Measurements from ENCODE around the gene DPYSL5. TPM values are rescaled to one million over a fixed set of nuclear protein-coding genes. Genes with fewer than 3 reads are reported as not detected.
"Not testable (repeated sequence)": the region's sequence is repeated elsewhere in the genome, so short reads cannot be mapped to it uniquely, and the experiment has no call there.

The DPYSL5 gene
- total RNA-seq, 2 donors from 2014 or later: 3.1 to 3.5 TPM

GRCh38 chr2:26880910-26881435 is 33.0 kb downstream of the DPYSL5 start:
- H3K27me3 ChIP-seq (ENCODE audit: control insufficient read depth, insufficient read depth, low read length, poor library complexity, severe bottlenecking): no peaks in the 10 kb centered on the region
- Mint-ChIP-seq H3K4me3 (no peak overlapping the region), H3K27me3 (ENCODE audit: insufficient read depth) (peaks cover 5% of the 10 kb centered on the region), H3K36me3 (ENCODE audit: low read depth) (no peaks in the 10 kb centered on the region), H3K27ac (no peak overlapping the region), H3K4me1 (no peaks in the 10 kb centered on the region), H3K9me3 (no peaks in the 10 kb centered on the region)
- TF ChIP-seq CTCF (conservative IDR thresholded peaks at IDR 0.05): no peak
- DNase-seq: no peak
- H3K27ac ChIP-seq (ENCODE audit: low read depth, low read length): no peak overlapping the region
- no peak overlapping the region for H3K4me3 ChIP-seq (ENCODE audit: low read length)
- H3K9ac ChIP-seq (ENCODE audit: extremely low read depth, low read length, poor library complexity, severe bottlenecking): no peak overlapping the region
- H3K36me3 ChIP-seq (ENCODE audit: control insufficient read depth, insufficient read depth, low read length): no peaks in the 10 kb centered on the region
- 81 to 83% methylated on average over 3 to 10 of the region's 10 CpGs for WGBS, 2 experiments (ENCODE audit: insufficient coverage in 1 of 2, insufficient read length in 1 of 2)
- H3K9me3 ChIP-seq (ENCODE audit: control insufficient read depth, low read length): no peaks in the 10 kb centered on the region
- H3K4me1 ChIP-seq (ENCODE audit: control insufficient read depth, insufficient read depth, low read length): no peaks in the 10 kb centered on the region

GRCh38 chr2:26882220-26882619 is 34.3 kb downstream of the DPYSL5 start:
- not testable (repeated sequence) for H3K36me3 ChIP-seq (ENCODE audit: control insufficient read depth, insufficient read depth, low read length); H3K36me3 Mint-ChIP-seq (ENCODE audit: low read depth); H3K4me1 ChIP-seq (ENCODE audit: control insufficient read depth, insufficient read depth, low read length); H3K4me3 Mint-ChIP-seq; H3K27me3 Mint-ChIP-seq (ENCODE audit: insufficient read depth); H3K27ac ChIP-seq (ENCODE audit: low read depth, low read length); H3K4me1 Mint-ChIP-seq; H3K4me3 ChIP-seq (ENCODE audit: low read length); H3K27ac Mint-ChIP-seq; H3K9me3 ChIP-seq (ENCODE audit: control insufficient read depth, low read length); H3K9ac ChIP-seq (ENCODE audit: extremely low read depth, low read length, poor library complexity, severe bottlenecking); DNase-seq; H3K9me3 Mint-ChIP-seq; H3K27me3 ChIP-seq (ENCODE audit: control insufficient read depth, insufficient read depth, low read length, poor library complexity, severe bottlenecking)
- 71 to 91% methylated on average over 1 to 3 of the region's 3 CpGs for WGBS, 2 experiments (ENCODE audit: insufficient coverage in 1 of 2, insufficient read length in 1 of 2)

GRCh38 chr2:26883956-26884355 is 36.0 kb downstream of the DPYSL5 start:
- Mint-ChIP-seq H3K9me3 (no peaks in the 10 kb centered on the region), H3K27ac (no peak overlapping the region), H3K4me1 (no peaks in the 10 kb centered on the region), H3K4me3 (no peak overlapping the region), H3K36me3 (ENCODE audit: low read depth) (no peaks in the 10 kb centered on the region), H3K27me3 (ENCODE audit: insufficient read depth) (peaks cover 5% of the 10 kb centered on the region)
- Histone ChIP-seq H3K9ac (ENCODE audit: extremely low read depth, low read length, poor library complexity, severe bottlenecking) (no peak overlapping the region), H3K9me3 (ENCODE audit: control insufficient read depth, low read length) (no peaks in the 10 kb centered on the region), H3K27ac (ENCODE audit: low read depth, low read length) (no peak overlapping the region), H3K4me1 (ENCODE audit: control insufficient read depth, insufficient read depth, low read length) (no peaks in the 10 kb centered on the region), H3K4me3 (ENCODE audit: low read length) (no peak overlapping the region), H3K27me3 (ENCODE audit: control insufficient read depth, insufficient read depth, low read length, poor library complexity, severe bottlenecking) (no peaks in the 10 kb centered on the region), H3K36me3 (ENCODE audit: control insufficient read depth, insufficient read depth, low read length) (no peaks in the 10 kb centered on the region)
- 90 to 94% methylated on average over 2 to 8 of the region's 8 CpGs for WGBS, 2 experiments (ENCODE audit: insufficient coverage in 1 of 2, insufficient read length in 1 of 2)
- TF ChIP-seq CTCF (conservative IDR thresholded peaks at IDR 0.05): no peak
- DNase-seq: no peak

- no peaks in the 10 kb centered on the region for H3K4me1 Mint-ChIP-seq
- no peaks in the 10 kb centered on the region for H3K4me1 ChIP-seq (ENCODE audit: control insufficient read depth, insufficient read depth, low read length)
- WGBS, 2 experiments (ENCODE audit: insufficient coverage in 1 of 2, insufficient read length in 1 of 2): 88 to 100% methylated on average over 2 to 3 of the region's 3 CpGs
- no peak for TF ChIP-seq CTCF (conservative IDR thresholded peaks at IDR 0.05)
- H3K27me3 Mint-ChIP-seq (ENCODE audit: insufficient read depth): peaks cover 5% of the 10 kb centered on the region
- H3K4me3 ChIP-seq (ENCODE audit: low read length): no peak overlapping the region
- H3K9me3 ChIP-seq (ENCODE audit: control insufficient read depth, low read length): no peaks in the 10 kb centered on the region
- H3K27me3 ChIP-seq (ENCODE audit: control insufficient read depth, insufficient read depth, low read length, poor library complexity, severe bottlenecking): no peaks in the 10 kb centered on the region
- no peak for DNase-seq
- H3K27ac Mint-ChIP-seq: no peak overlapping the region
- H3K36me3 Mint-ChIP-seq (ENCODE audit: low read depth): no peaks in the 10 kb centered on the region
- H3K9me3 Mint-ChIP-seq: no peaks in the 10 kb centered on the region
- H3K9ac ChIP-seq (ENCODE audit: extremely low read depth, low read length, poor library complexity, severe bottlenecking): no peak overlapping the region
- no peak overlapping the region for H3K27ac ChIP-seq (ENCODE audit: low read depth, low read length)
- H3K4me3 Mint-ChIP-seq: no peak overlapping the region
- H3K36me3 ChIP-seq (ENCODE audit: control insufficient read depth, insufficient read depth, low read length): no peaks in the 10 kb centered on the region
These were observed 36.6 kb downstream of the DPYSL5 start for GRCh38 chr2:26884486-26884885.
